Measurements from ENCODE around the gene BARHL1. TPM values are rescaled to one million over a fixed set of nuclear protein-coding genes. Genes with fewer than 3 reads are reported as not detected.

BARHL1 gene
- polyA plus RNA-seq, 2 of the 4 experiments (the other 2 are of a cell fraction) = not detected

GRCh38 chr9:132631280-132631679 is 48.9 kb downstream of the BARHL1 start:
- ChIA-PET CTCF (interaction anchor here (0.6 to 2.1 kb wide), 3 partner anchors 9 to 365 kb away, joined by 3 to 6 read pairs (median 3); no protein-coding TSS in a partner anchor), POLR2A (no interaction called here)
- DNase-seq (ENCODE audit: low read depth in 1 of 2, low spot score in 1 of 2) (no peak), FAIRE-seq (no peak), ATAC-seq (no peak)
- Histone ChIP-seq H3K27ac (no peak overlapping the region), H3K4me3 (no peak overlapping the region), H3K9me3 (no peaks in the 10 kb centered on the region), H3K4me2 (no peak overlapping the region), H3K4me1 (no peaks in the 10 kb centered on the region)
- WGBS (ENCODE audit: missing lambda C conversion rate) = 81% methylated on average over 5 of the region's 5 CpGs
- no peak for TF ChIP-seq POLR2A (IDR thresholded peaks at IDR 0.05; ENCODE audit: low read length)
- no peak for TF ChIP-seq USF2 (IDR thresholded peaks at IDR 0.05)
- TF ChIP-seq GATA3 (IDR thresholded peaks at IDR 0.05; ENCODE audit: borderline replicate concordance) = no peak
- TF ChIP-seq ATOH8 (CRISPR knock-in tag; IDR thresholded peaks at IDR 0.05; ENCODE audit: low read depth) = no peak
- TF ChIP-seq FOXS1 (CRISPR knock-in tag; IDR thresholded peaks at IDR 0.05) = no peak
- TF ChIP-seq ZSCAN20 (CRISPR knock-in tag; IDR thresholded peaks at IDR 0.05) = no peak
- no peak for TF ChIP-seq MYC (IDR thresholded peaks at IDR 0.05; ENCODE audit: borderline replicate concordance, low read length)
- TF ChIP-seq MAFK (IDR thresholded peaks at IDR 0.05; ENCODE audit: partially characterized antibody) = no peak
- TF ChIP-seq ZNF302 (CRISPR knock-in tag; IDR thresholded peaks at IDR 0.05) = no peak
- TF ChIP-seq FOSL2 (IDR thresholded peaks at IDR 0.05) = no peak
- TF ChIP-seq FOSL2 (CRISPR knock-in tag; IDR thresholded peaks at IDR 0.05) = no peak
- TF ChIP-seq JUN (IDR thresholded peaks at IDR 0.05) = no peak
- TF ChIP-seq CBX8 (IDR thresholded peaks at IDR 0.05) = no peak

- no peak for ATAC-seq
- no peak overlapping the region for H3K4me2 ChIP-seq
- WGBS (ENCODE audit: missing lambda C conversion rate) = 93% methylated on average over 7 of the region's 7 CpGs
- H3K9me3 ChIP-seq = no peaks in the 10 kb centered on the region
- no peak for DNase-seq (ENCODE audit: low read depth in 1 of 2, low spot score in 1 of 2)
- H3K4me3 ChIP-seq = no peak overlapping the region
- ChIA-PET POLR2A (no interaction called here), CTCF (interaction anchor here (0.6 to 2.1 kb wide), 2 partner anchors 10 to 174 kb away, joined by 3 to 6 read pairs; no protein-coding TSS in a partner anchor)
- no peak for TF ChIP-seq NFE2L2 (conservative IDR thresholded peaks at IDR 0.05; ENCODE audit: low read length)
- TF ChIP-seq CTCF (IDR thresholded peaks at IDR 0.05) = no peak
- TF ChIP-seq TFCP2L1 (CRISPR knock-in tag; IDR thresholded peaks at IDR 0.05) = no peak
- TF ChIP-seq ZFP36 (IDR thresholded peaks at IDR 0.05; ENCODE audit: borderline replicate concordance, partially characterized antibody) = no peak
- no peak for TF ChIP-seq ESRRA (IDR thresholded peaks at IDR 0.05; ENCODE audit: borderline replicate concordance, low read length)
- no peak for TF ChIP-seq RNF2 (IDR thresholded peaks at IDR 0.05; ENCODE audit: borderline replicate concordance, low read depth)
- no peak for TF ChIP-seq EP300 (IDR thresholded peaks at IDR 0.05)
- no peak for TF ChIP-seq PBX3 (IDR thresholded peaks at IDR 0.05)
- TF ChIP-seq KDM5A (IDR thresholded peaks at IDR 0.05) = no peak
- TF ChIP-seq NR3C1 (IDR thresholded peaks at IDR 0.05) = no peak
- TF ChIP-seq BCL3 (IDR thresholded peaks at IDR 0.05) = no peak
- H3K27ac ChIP-seq = no peak overlapping the region
- FAIRE-seq = no peak
- H3K4me1 ChIP-seq = no peaks in the 10 kb centered on the region
Observed at GRCh38 chr9:132631685-132632084, 49.3 kb downstream of the BARHL1 start.
